ENCODE results near the gene PRR19.

- TF ChIP-seq, protein P1, sequence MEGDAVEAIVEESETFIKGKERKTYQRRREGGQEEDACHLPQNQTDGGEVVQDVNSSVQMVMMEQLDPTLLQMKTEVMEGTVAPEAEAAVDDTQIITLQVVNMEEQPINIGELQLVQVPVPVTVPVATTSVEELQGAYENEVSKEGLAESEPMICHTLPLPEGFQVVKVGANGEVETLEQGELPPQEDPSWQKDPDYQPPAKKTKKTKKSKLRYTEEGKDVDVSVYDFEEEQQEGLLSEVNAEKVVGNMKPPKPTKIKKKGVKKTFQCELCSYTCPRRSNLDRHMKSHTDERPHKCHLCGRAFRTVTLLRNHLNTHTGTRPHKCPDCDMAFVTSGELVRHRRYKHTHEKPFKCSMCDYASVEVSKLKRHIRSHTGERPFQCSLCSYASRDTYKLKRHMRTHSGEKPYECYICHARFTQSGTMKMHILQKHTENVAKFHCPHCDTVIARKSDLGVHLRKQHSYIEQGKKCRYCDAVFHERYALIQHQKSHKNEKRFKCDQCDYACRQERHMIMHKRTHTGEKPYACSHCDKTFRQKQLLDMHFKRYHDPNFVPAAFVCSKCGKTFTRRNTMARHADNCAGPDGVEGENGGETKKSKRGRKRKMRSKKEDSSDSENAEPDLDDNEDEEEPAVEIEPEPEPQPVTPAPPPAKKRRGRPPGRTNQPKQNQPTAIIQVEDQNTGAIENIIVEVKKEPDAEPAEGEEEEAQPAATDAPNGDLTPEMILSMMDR (IDR thresholded peaks at IDR 0.05; ENCODE audit: insufficient read depth, low read length) = no peak
- no peak for TF ChIP-seq POLR2AphosphoS5 (IDR thresholded peaks at IDR 0.05; ENCODE audit: low read depth)
Measured at GRCh38 chr19:42328106-42328505, 26.2 kb downstream of the PRR19 start.

Measured in HL-60 (cell line).